GM19438 (cell line): ENCODE measurements around the gene TRUB2.

ENCODE experiments used
- ATAC-seq: cut with Tn5 transposase; IDR thresholded peaks from one replicate; pipeline ENCODE4 v1.9.1; 2021; ENCODE audit warnings: low read depth; ENCODE audit not compliant: unreplicated experiment

The TRUB2 gene

GRCh38 chr9:128274245-128274644 is 48.0 kb downstream of the TRUB2 start:
- no peak for ATAC-seq

- ATAC-seq = no peak
Measured at GRCh38 chr9:128271512-128271911, 50.7 kb downstream of the TRUB2 start.

GRCh38 chr9:128271112-128271511 is 51.1 kb downstream of the TRUB2 start:
- no peak for ATAC-seq

- no peak for ATAC-seq
Measured at GRCh38 chr9:128266868-128267590, 55.2 kb downstream of the TRUB2 start.

GRCh38 chr9:128265348-128265847 is 56.8 kb downstream of the TRUB2 start:
- no peak for ATAC-seq

- no peak for ATAC-seq
Measured at GRCh38 chr9:128262687-128263086, 59.6 kb downstream of the TRUB2 start.

GRCh38 chr9:128260340-128260739 is 61.9 kb downstream of the TRUB2 start:
- no peak for ATAC-seq

- ATAC-seq = no peak
Measured at GRCh38 chr9:128259156-128259555, 63.1 kb downstream of the TRUB2 start.

GRCh38 chr9:128258326-128258725 is 63.9 kb downstream of the TRUB2 start:
- no peak for ATAC-seq

GRCh38 chr9:128257907-128258306 is 64.3 kb downstream of the TRUB2 start:
- ATAC-seq = no peak

GRCh38 chr9:128257086-128257825 is 65.0 kb downstream of the TRUB2 start:
- ATAC-seq = no peak
